ENCODE results near the gene COMMD7. TPM values are rescaled to one million over a fixed set of nuclear protein-coding genes. Genes with fewer than 3 reads are reported as not detected.
"Not testable (repeated sequence)": the region's sequence is repeated elsewhere in the genome, so short reads cannot be mapped to it uniquely, and the experiment has no call there.

The COMMD7 gene
- total and polyA plus RNA-seq, 7 experiments from 2014 or later = 31.5 to 141 (median 42.6) TPM

- peaks cover 5 to 21% (median 13%) of the 10 kb centered on the region in 7 donors for H3K4me1 Mint-ChIP-seq
- H3K4me3 Mint-ChIP-seq = no peak overlapping the region
- Histone ChIP-seq H3K4me3 (ENCODE audit: low read length) (no peak overlapping the region), H3K9me3 (ENCODE audit: control insufficient read depth in 2 of 3, low read length in 3 of 3) (no peaks in the 10 kb centered on the region), H3K27me3 (ENCODE audit: control insufficient read depth in 2 of 2, insufficient read depth in 2 of 2, low read length in 2 of 2) (no peaks in the 10 kb centered on the region), H3K36me3 (ENCODE audit: control insufficient read depth in 2 of 3, insufficient read depth in 3 of 3, low read length in 3 of 3) (peaks cover 3 to 19% (median 6%) of the 10 kb centered on the region in 3 experiments), H3K27ac (ENCODE audit: low read depth, low read length) (no peak overlapping the region), H3K4me1 (ENCODE audit: control insufficient read depth in 2 of 2, insufficient read depth in 2 of 2, low read length in 2 of 2) (no peaks in the 10 kb centered on the region)
- DNase-seq = no peak
- peaks cover 0 to 25% (median 6%) of the 10 kb centered on the region in 5 donors for H3K36me3 Mint-ChIP-seq
- CTCF ChIA-PET = no interaction called here
- POLR2A ChIA-PET = interaction anchor here (0.7 kb wide), 1 partner anchor 522 kb away, joined by 4 read pairs; no protein-coding TSS in a partner anchor
- intact Hi-C loops (cut with micrococcal nuclease) = no loop called here
- H3K27ac Mint-ChIP-seq = peak overlapping the region in 4 of 9 donors; percentile 19 to 88 (median 74)
- no peaks in the 10 kb centered on the region for H3K9me3 Mint-ChIP-seq
- no peak for ATAC-seq
- no peaks in the 10 kb centered on the region for H3K27me3 Mint-ChIP-seq
Observed at GRCh38 chr20:32709632-32710121, 33.6 kb downstream of the COMMD7 start.

GRCh38 chr20:32709029-32709631, 34.1 kb downstream of the COMMD7 start:
- CTCF ChIA-PET = interaction anchor here (0.7 kb wide), 1 partner anchor 114 kb away, joined by 3 read pairs; no protein-coding TSS in a partner anchor

GRCh38 chr20:32707691-32708581, 35.3 kb downstream of the COMMD7 start:
- CTCF ChIA-PET = interaction anchor here (1.6 kb wide), 1 partner anchor 71 kb away, joined by 6 read pairs; no protein-coding TSS in a partner anchor
- Histone ChIP-seq H3K4me3 (ENCODE audit: low read length) (no peak overlapping the region), H3K27ac (ENCODE audit: low read depth, low read length) (no peak overlapping the region), H3K9me3 (ENCODE audit: control insufficient read depth in 2 of 3, low read length in 3 of 3) (no peaks in the 10 kb centered on the region), H3K4me1 (ENCODE audit: control insufficient read depth in 2 of 2, insufficient read depth in 2 of 2, low read length in 2 of 2) (no peaks in the 10 kb centered on the region), H3K36me3 (ENCODE audit: control insufficient read depth in 2 of 3, insufficient read depth in 3 of 3, low read length in 3 of 3) (peaks cover 5 to 36% (median 11%) of the 10 kb centered on the region in 3 experiments), H3K27me3 (ENCODE audit: control insufficient read depth in 2 of 2, insufficient read depth in 2 of 2, low read length in 2 of 2) (no peaks in the 10 kb centered on the region)
- DNase-seq (no peak), ATAC-seq (no peak)
- Mint-ChIP-seq H3K27ac (peak overlapping the region in 4 of 9 donors; percentile 39 to 76 (median 61)), H3K36me3 (peaks cover 0 to 30% (median 12%) of the 10 kb centered on the region in 5 donors), H3K4me1 (peaks cover 5 to 16% (median 9%) of the 10 kb centered on the region in 7 donors), H3K9me3 (no peaks in the 10 kb centered on the region), H3K4me3 (no peak overlapping the region), H3K27me3 (no peaks in the 10 kb centered on the region)
- intact Hi-C loops (cut with micrococcal nuclease) = no loop called here
- POLR2A ChIA-PET = interaction anchor here (0.7 kb wide), 1 partner anchor 35 kb away, joined by 3 read pairs; no protein-coding TSS in a partner anchor

More at GRCh38 chr20:32709029-32709631, 34.1 kb downstream of the COMMD7 start:
- H3K4me3 ChIP-seq (ENCODE audit: low read length); H3K4me1 ChIP-seq (ENCODE audit: control insufficient read depth in 2 of 2, insufficient read depth in 2 of 2, low read length in 2 of 2); DNase-seq; intact Hi-C loops (cut with micrococcal nuclease); H3K4me3 Mint-ChIP-seq; H3K9me3 ChIP-seq (ENCODE audit: control insufficient read depth in 2 of 3, low read length in 3 of 3); H3K27me3 Mint-ChIP-seq; ATAC-seq; H3K9me3 Mint-ChIP-seq; H3K27ac ChIP-seq (ENCODE audit: low read depth, low read length); H3K27me3 ChIP-seq (ENCODE audit: control insufficient read depth in 2 of 2, insufficient read depth in 2 of 2, low read length in 2 of 2): not testable (repeated sequence)
- peak overlapping the region in 3 of 9 donors; percentile 19 to 88 (median 86) for H3K27ac Mint-ChIP-seq
- POLR2A ChIA-PET = interaction anchor here (0.7 kb wide), 1 partner anchor 33 kb away, joined by 3 read pairs; no protein-coding TSS in a partner anchor
- H3K36me3 Mint-ChIP-seq = peaks cover 0 to 30% (median 8%) of the 10 kb centered on the region in 5 donors
- peaks cover 5 to 21% (median 13%) of the 10 kb centered on the region in 7 donors for H3K4me1 Mint-ChIP-seq
- H3K36me3 ChIP-seq (ENCODE audit: control insufficient read depth in 2 of 3, insufficient read depth in 3 of 3, low read length in 3 of 3) = peaks cover 6 to 24% (median 6%) of the 10 kb centered on the region in 3 experiments

- Histone ChIP-seq H3K27me3 (ENCODE audit: control insufficient read depth in 2 of 2, insufficient read depth in 2 of 2, low read length in 2 of 2) (no peaks in the 10 kb centered on the region), H3K4me1 (ENCODE audit: control insufficient read depth in 2 of 2, insufficient read depth in 2 of 2, low read length in 2 of 2) (no peaks in the 10 kb centered on the region), H3K4me3 (ENCODE audit: low read length) (no peak overlapping the region), H3K27ac (ENCODE audit: low read depth, low read length) (no peak overlapping the region), H3K9me3 (ENCODE audit: control insufficient read depth in 2 of 3, low read length in 3 of 3) (no peaks in the 10 kb centered on the region), H3K36me3 (ENCODE audit: control insufficient read depth in 2 of 3, insufficient read depth in 3 of 3, low read length in 3 of 3) (peaks cover 5 to 46% (median 17%) of the 10 kb centered on the region in 3 experiments)
- peaks cover 0 to 40% (median 14%) of the 10 kb centered on the region in 5 donors for H3K36me3 Mint-ChIP-seq
- POLR2A ChIA-PET = no interaction called here
- peaks cover 5 to 16% (median 9%) of the 10 kb centered on the region in 7 donors for H3K4me1 Mint-ChIP-seq
- DNase-seq (no peak), ATAC-seq (no peak)
- H3K9me3 Mint-ChIP-seq = no peaks in the 10 kb centered on the region
- no peaks in the 10 kb centered on the region for H3K27me3 Mint-ChIP-seq
- peak overlapping the region in 3 of 9 donors; percentile 32 to 59 (median 43) for H3K27ac Mint-ChIP-seq
- CTCF ChIA-PET = no interaction called here
- H3K4me3 Mint-ChIP-seq = no peak overlapping the region
- intact Hi-C loops (cut with micrococcal nuclease) = no loop called here
Observed at GRCh38 chr20:32706486-32706885, 36.8 kb downstream of the COMMD7 start.

GRCh38 chr20:32702706-32703425, 40.4 kb downstream of the COMMD7 start:
- no peak overlapping the region for H3K27ac ChIP-seq (ENCODE audit: low read depth, low read length)
- peaks cover 5 to 56% (median 17%) of the 10 kb centered on the region in 3 experiments for H3K36me3 ChIP-seq (ENCODE audit: control insufficient read depth in 2 of 3, insufficient read depth in 3 of 3, low read length in 3 of 3)
- ChIA-PET POLR2A (no interaction called here), CTCF (interaction anchor here (1.2 kb wide), 1 partner anchor 75 kb away, joined by 4 read pairs; no protein-coding TSS in a partner anchor)
- Mint-ChIP-seq H3K36me3 (peaks cover 0 to 43% (median 22%) of the 10 kb centered on the region in 5 donors), H3K4me1 (peaks cover 0 to under 1% (median 0%) of the 10 kb centered on the region in 7 donors), H3K27ac (no peak overlapping the region), H3K27me3 (no peaks in the 10 kb centered on the region), H3K4me3 (no peak overlapping the region), H3K9me3 (no peaks in the 10 kb centered on the region)
- H3K4me1 ChIP-seq (ENCODE audit: control insufficient read depth in 2 of 2, insufficient read depth in 2 of 2, low read length in 2 of 2) = no peaks in the 10 kb centered on the region
- no peak for DNase-seq
- no peak for ATAC-seq
- H3K27me3 ChIP-seq (ENCODE audit: control insufficient read depth in 2 of 2, insufficient read depth in 2 of 2, low read length in 2 of 2) = no peaks in the 10 kb centered on the region
- H3K9me3 ChIP-seq (ENCODE audit: control insufficient read depth in 2 of 3, low read length in 3 of 3) = no peaks in the 10 kb centered on the region
- no peak overlapping the region for H3K4me3 ChIP-seq (ENCODE audit: low read length)
- intact Hi-C loops (cut with micrococcal nuclease) = no loop called here

- ChIA-PET CTCF (no interaction called here), POLR2A (no interaction called here)
- intact Hi-C loops (cut with micrococcal nuclease) = no loop called here
- H3K4me3 ChIP-seq (ENCODE audit: low read length) = no peak overlapping the region
- H3K36me3 ChIP-seq (ENCODE audit: control insufficient read depth in 2 of 3, insufficient read depth in 3 of 3, low read length in 3 of 3) = peaks cover 0 to 21% (median 3%) of the 10 kb centered on the region in 3 experiments
- no peak overlapping the region for H3K27ac ChIP-seq (ENCODE audit: low read depth, low read length)
- Mint-ChIP-seq H3K4me1 (no peaks in the 10 kb centered on the region), H3K9me3 (no peaks in the 10 kb centered on the region), H3K4me3 (no peak overlapping the region), H3K27me3 (no peaks in the 10 kb centered on the region), H3K36me3 (peaks cover 0 to 26% (median 11%) of the 10 kb centered on the region in 5 donors), H3K27ac (peak overlapping the region in 4 of 9 donors; percentile 28 to 56 (median 35))
- DNase-seq = no peak
- no peaks in the 10 kb centered on the region for H3K27me3 ChIP-seq (ENCODE audit: control insufficient read depth in 2 of 2, insufficient read depth in 2 of 2, low read length in 2 of 2)
- no peak for ATAC-seq
- no peaks in the 10 kb centered on the region for H3K9me3 ChIP-seq (ENCODE audit: control insufficient read depth in 2 of 3, low read length in 3 of 3)
- no peaks in the 10 kb centered on the region for H3K4me1 ChIP-seq (ENCODE audit: control insufficient read depth in 2 of 2, insufficient read depth in 2 of 2, low read length in 2 of 2)
Observed at GRCh38 chr20:32697608-32698007, 45.7 kb downstream of the COMMD7 start.

Data from naive thymus-derived CD4-positive, alpha-beta T cell (primary cell).